Activated B cell treated with CpG ODN at 0.5 μM for 24 hours (primary cell): ENCODE data around the gene ASAP2. TPM values are rescaled to one million over a fixed set of nuclear protein-coding genes. Genes with fewer than 3 reads are reported as not detected.

Experiments used
- ATAC-seq: fragments of 200-7000 bp; cut with Tn5 transposase; one replicate; pipeline ENCODE4 v1.10.0; 2021; ENCODE audit warnings: low read depth, mild to moderate bottlenecking, moderate library complexity
- CTCF ChIA-PET: fragments of 350-600 bp; sonication (Branson Sonifier 250); formaldehyde crosslinking; loops from one replicate; lab custom pipeline; 2021; ENCODE audit warnings: antibody characterized with exemption; lab: Charles Lee
- POLR2A ChIA-PET: fragments of 350-600 bp; sonication (Branson Sonifier 250); formaldehyde crosslinking; loops from one replicate; lab custom pipeline; 2021; ENCODE audit warnings: antibody characterized with exemption; lab: Charles Lee
- DNase-seq: peaks from one replicate; pipeline ENCODE4 v3.0.0; 2022
- H3K27ac Mint-ChIP-seq: one replicate; pipeline ENCODE4 v1.8.0; 2020; ENCODE audit warnings: mixed read lengths
- H3K27me3 Mint-ChIP-seq: one replicate; pipeline ENCODE4 v1.8.0; 2021; ENCODE audit warnings: mixed read lengths
- H3K36me3 Mint-ChIP-seq: one replicate; pipeline ENCODE4 v1.8.0; 2021; ENCODE audit warnings: low read depth, mixed read lengths
- H3K4me1 Mint-ChIP-seq: one replicate; pipeline ENCODE4 v1.8.0; 2021; ENCODE audit warnings: mixed read lengths
- H3K4me3 Mint-ChIP-seq: one replicate; pipeline ENCODE4 v1.8.0; 2020; ENCODE audit warnings: mild to moderate bottlenecking, mixed read lengths
- H3K9me3 Mint-ChIP-seq: one replicate; pipeline ENCODE4 v1.8.0; 2020; ENCODE audit warnings: mixed read lengths
- CTCF ChIP-seq: fragments of 200-600 bp; IDR thresholded peaks from one replicate; pipeline ENCODE4 v1.8.0; 2022; ENCODE audit warnings: antibody characterized with exemption, mild to moderate bottlenecking
- intact Hi-C: fragments of 100-400 bp; cut with micrococcal nuclease; formaldehyde crosslinking; loops from one replicate; pipeline ENCODE4 v1.15.1; 2024
- total RNA-seq: library from RNA; stranded (reverse); gene quantifications from 2 replicates; pipeline ENCODE4 v1.2.3, GENCODE V29; 2022

The ASAP2 gene
- total RNA-seq, 1 donor from 2014 or later, result not detected

- no peak for ATAC-seq
- no peak overlapping the region for H3K27ac Mint-ChIP-seq
These were observed 68.8 kb downstream of the ASAP2 start for GRCh38 chr2:9275399-9275798.

GRCh38 chr2:9276074-9276473 lies 69.5 kb downstream of the ASAP2 start:
- peaks cover 6% of the 10 kb centered on the region for H3K9me3 Mint-ChIP-seq
- H3K27ac Mint-ChIP-seq, result no peak overlapping the region
- POLR2A ChIA-PET, result no interaction called here
- no peak for ATAC-seq
- H3K4me3 Mint-ChIP-seq, result no peak overlapping the region
- no peak for TF ChIP-seq CTCF
- DNase-seq, result no peak
- H3K4me1 Mint-ChIP-seq, result no peaks in the 10 kb centered on the region
- H3K27me3 Mint-ChIP-seq, result peaks cover 5% of the 10 kb centered on the region
- intact Hi-C loops, result no loop called here
- H3K36me3 Mint-ChIP-seq, result no peaks in the 10 kb centered on the region
- CTCF ChIA-PET, result no interaction called here

More at GRCh38 chr2:9275399-9275798, 68.8 kb downstream of the ASAP2 start:
- TF ChIP-seq CTCF, result no peak
- CTCF ChIA-PET, result no interaction called here
- intact Hi-C loops, result no loop called here
- Mint-ChIP-seq H3K9me3 (peaks cover 6% of the 10 kb centered on the region), H3K36me3 (no peaks in the 10 kb centered on the region), H3K4me3 (no peak overlapping the region), H3K4me1 (no peaks in the 10 kb centered on the region), H3K27me3 (peaks cover 5% of the 10 kb centered on the region)
- DNase-seq, result no peak
- POLR2A ChIA-PET, result no interaction called here

DNA sequence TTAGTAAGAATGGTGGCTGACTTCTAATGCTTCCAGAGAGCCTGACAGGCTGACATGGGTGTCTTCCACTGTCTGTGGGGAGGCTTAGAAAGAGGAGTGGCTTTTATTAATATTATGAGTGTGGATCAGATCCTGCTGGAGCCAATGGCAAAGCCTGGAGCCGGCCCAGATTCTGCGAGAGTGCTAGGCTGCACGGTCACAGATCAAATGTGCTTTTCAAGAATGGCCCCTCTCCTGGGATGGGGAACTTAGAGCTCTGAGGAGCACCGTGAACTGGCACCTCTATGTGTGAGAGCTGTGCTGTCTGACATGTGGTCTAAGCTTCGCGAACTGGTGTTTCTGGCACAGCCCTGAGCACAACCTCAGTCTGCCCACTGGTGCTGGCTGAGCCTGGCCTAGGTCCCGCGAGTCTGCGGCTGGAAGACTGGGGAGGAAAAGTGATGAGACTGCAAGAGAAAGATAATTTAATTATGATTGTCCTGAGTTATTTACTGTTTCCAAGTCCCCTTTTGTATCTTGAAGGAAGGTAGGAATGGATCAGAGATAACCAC lies 70.4 kb downstream of the ASAP2 start:
- intact Hi-C loops, result no loop called here
- DNase-seq (no peak), ATAC-seq (no peak)
- Mint-ChIP-seq H3K9me3 (peaks cover 6% of the 10 kb centered on the region), H3K36me3 (no peaks in the 10 kb centered on the region), H3K27ac (no peak overlapping the region), H3K27me3 (peaks cover 5% of the 10 kb centered on the region), H3K4me1 (no peaks in the 10 kb centered on the region), H3K4me3 (no peak overlapping the region)
- no peak for TF ChIP-seq CTCF
- POLR2A ChIA-PET, result no interaction called here
- CTCF ChIA-PET, result no interaction called here

DNA sequence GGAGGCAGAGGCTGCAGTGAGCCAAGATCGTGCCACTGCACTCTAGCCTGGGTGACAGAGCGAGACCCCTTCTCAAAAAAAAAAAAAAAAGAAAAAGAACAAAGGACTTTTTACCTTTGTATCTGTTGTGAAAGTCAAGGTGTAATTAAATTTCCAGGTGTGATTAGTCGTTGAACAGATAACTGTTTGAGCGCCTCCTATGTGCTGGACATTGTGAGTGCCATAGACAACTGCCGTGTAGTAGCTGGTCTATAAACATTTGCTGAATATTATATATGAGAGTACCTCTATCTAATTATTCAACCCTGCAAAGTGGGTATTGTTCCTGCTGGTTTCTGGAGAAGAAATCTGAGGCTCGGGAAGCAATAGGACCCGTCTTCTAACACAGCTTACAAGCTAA lies 71.8 kb downstream of the ASAP2 start:
- no peak for ATAC-seq
- POLR2A ChIA-PET, result no interaction called here
- TF ChIP-seq CTCF, result no peak
- Mint-ChIP-seq H3K4me3 (no peak overlapping the region), H3K27me3 (peaks cover 5% of the 10 kb centered on the region), H3K4me1 (no peaks in the 10 kb centered on the region), H3K36me3 (no peaks in the 10 kb centered on the region), H3K27ac (no peak overlapping the region), H3K9me3 (no peaks in the 10 kb centered on the region)
- intact Hi-C loops, result no loop called here
- DNase-seq, result no peak
- CTCF ChIA-PET, result no interaction called here

DNA sequence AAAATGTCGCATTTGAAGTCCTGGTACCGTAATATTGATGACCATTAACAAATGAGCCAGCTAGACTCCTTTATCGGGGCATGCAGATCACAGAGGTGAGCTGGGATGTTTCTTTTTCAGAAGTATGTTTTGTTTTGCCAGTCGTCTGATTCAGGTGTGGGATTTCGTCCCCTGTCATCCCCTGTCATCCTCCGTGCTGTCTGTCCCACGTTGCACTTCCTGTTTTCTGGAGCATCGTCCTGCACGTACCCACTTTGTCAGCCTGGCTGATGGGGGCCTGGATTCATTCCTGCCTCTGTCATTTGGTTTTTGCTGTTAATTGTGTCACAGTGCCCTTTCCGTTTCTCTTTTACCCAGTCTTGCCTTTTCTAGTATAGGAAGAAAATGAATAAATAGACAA lies 72.8 kb downstream of the ASAP2 start:
- H3K9me3 Mint-ChIP-seq, result no peaks in the 10 kb centered on the region
- CTCF ChIA-PET, result no interaction called here
- no peaks in the 10 kb centered on the region for H3K36me3 Mint-ChIP-seq

More for the DNA sequence above, 72.8 kb downstream of the ASAP2 start:
- no peak for TF ChIP-seq CTCF
- DNase-seq (no peak), ATAC-seq (no peak)
- Mint-ChIP-seq H3K27me3 (peaks cover 5% of the 10 kb centered on the region), H3K4me1 (no peaks in the 10 kb centered on the region), H3K4me3 (no peak overlapping the region), H3K27ac (no peak overlapping the region)
- POLR2A ChIA-PET, result no interaction called here
- intact Hi-C loops, result no loop called here
